ENCODE results near the gene TRIP12. TPM values are rescaled to one million over a fixed set of nuclear protein-coding genes. Genes with fewer than 3 reads are reported as not detected.
"Not testable (repeated sequence)": the region's sequence is repeated elsewhere in the genome, so short reads cannot be mapped to it uniquely, and the experiment has no call there.

The TRIP12 gene
- total RNA-seq, 2 experiments from 2014 or later, result 226 to 253 TPM

DNA sequence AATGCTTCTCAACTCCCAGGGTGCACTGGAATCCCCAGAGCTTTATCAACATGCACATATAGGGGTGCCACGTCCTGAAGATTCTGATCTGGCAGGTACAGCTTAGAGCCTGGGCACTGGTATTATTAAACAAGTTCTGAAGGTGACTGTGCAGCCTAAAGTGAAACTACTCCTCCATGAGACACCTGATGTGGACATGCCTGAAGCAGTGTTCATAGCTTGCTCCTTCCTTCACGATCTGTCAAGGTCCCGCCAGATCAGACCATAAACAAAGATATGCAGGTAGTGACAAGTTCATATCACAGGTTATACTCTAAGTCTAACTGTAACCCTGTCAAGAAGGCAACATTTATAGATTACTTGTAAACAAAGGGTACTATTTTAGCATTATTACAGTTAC is 142.2 kb downstream of the TRIP12 start:
- H3K9me3 Mint-ChIP-seq, result no peaks in the 10 kb centered on the region

GRCh38 chr2:229777716-229778115 is 144.1 kb downstream of the TRIP12 start:
- intact Hi-C loops (cut with micrococcal nuclease), result no loop called here
- POLR2A ChIA-PET, result no interaction called here
- CTCF ChIA-PET, result no interaction called here
- H3K4me3 Mint-ChIP-seq, result no peak overlapping the region
- H3K27me3 Mint-ChIP-seq, result no peaks in the 10 kb centered on the region
- no peak overlapping the region for H3K27ac Mint-ChIP-seq
- peaks cover 42% of the 10 kb centered on the region for H3K36me3 Mint-ChIP-seq
- H3K4me1 Mint-ChIP-seq (ENCODE audit: low read depth), result peaks cover 19% of the 10 kb centered on the region
- no peaks in the 10 kb centered on the region for H3K9me3 Mint-ChIP-seq
- DNase-seq, result no peak

More for the DNA sequence above, 142.2 kb downstream of the TRIP12 start:
- no peak overlapping the region for H3K4me3 Mint-ChIP-seq
- H3K36me3 Mint-ChIP-seq, result peaks cover 31% of the 10 kb centered on the region
- ChIA-PET POLR2A (no interaction called here), CTCF (interaction anchor here (1.0 to 2.3 kb wide), 9 partner anchors 9 to 380 kb away, joined by 3 to 9 read pairs (median 4); no protein-coding TSS in a partner anchor)
- H3K27ac Mint-ChIP-seq, result no peak overlapping the region
- H3K4me1 Mint-ChIP-seq (ENCODE audit: low read depth), result peaks cover 26% of the 10 kb centered on the region
- intact Hi-C loops (cut with micrococcal nuclease), result loop anchor here (2.0 to 5.0 kb wide), 4 partner anchors 131 to 379 kb away; partner anchors contain the start of gene SLC16A14
- no peak for DNase-seq
- H3K27me3 Mint-ChIP-seq, result no peaks in the 10 kb centered on the region

DNA sequence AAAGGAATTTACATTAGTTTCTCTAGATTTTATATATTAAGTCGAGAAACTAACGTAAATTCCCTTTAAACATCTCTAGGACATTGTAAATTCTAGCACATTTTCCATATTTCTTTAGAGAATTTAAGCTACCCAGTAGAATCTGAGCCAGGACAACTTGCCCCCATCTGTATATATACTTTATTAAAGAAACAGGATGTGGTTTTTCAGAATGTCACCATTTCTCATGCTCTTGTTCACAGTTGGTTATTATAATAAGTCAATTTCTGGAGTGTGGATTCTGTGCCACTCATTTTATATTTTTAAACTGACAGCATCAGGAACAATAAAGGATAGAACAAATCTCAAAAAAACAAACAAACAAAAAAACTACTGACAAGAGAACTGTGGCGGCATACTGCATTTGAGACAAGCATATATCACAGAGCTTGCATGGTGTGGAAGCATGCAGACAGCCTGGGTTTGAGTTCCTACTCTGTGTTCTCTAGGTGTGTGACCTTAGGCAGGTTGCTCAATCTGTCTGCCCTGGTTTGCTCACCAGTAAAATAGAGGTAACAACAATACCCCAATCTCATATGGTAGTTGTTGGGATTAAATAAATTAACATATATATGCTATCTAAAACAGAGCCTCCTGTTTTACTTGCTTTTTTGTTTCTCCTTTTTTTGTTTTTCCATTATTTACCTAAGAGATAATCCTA is 146.0 kb downstream of the TRIP12 start:
- CTCF ChIA-PET, result no interaction called here
- no peak for DNase-seq

GRCh38 chr2:229774237-229774636 is 147.6 kb downstream of the TRIP12 start:
- intact Hi-C loops (cut with micrococcal nuclease), result no loop called here
- ChIA-PET CTCF (interaction anchor here (0.6 kb wide), 1 partner anchor 27 kb away, joined by 3 read pairs; no protein-coding TSS in a partner anchor), POLR2A (no interaction called here)
- DNase-seq, result no peak
- H3K4me1 Mint-ChIP-seq (ENCODE audit: low read depth), result peaks cover 12% of the 10 kb centered on the region
- peaks cover 50% of the 10 kb centered on the region for H3K36me3 Mint-ChIP-seq
- H3K4me3 Mint-ChIP-seq, result no peak overlapping the region
- H3K27ac Mint-ChIP-seq, result no peak overlapping the region
- no peaks in the 10 kb centered on the region for H3K27me3 Mint-ChIP-seq
- no peaks in the 10 kb centered on the region for H3K9me3 Mint-ChIP-seq

More for the DNA sequence above, 146.0 kb downstream of the TRIP12 start:
- H3K27me3 Mint-ChIP-seq, result no peaks in the 10 kb centered on the region
- H3K36me3 Mint-ChIP-seq, result peaks cover 55% of the 10 kb centered on the region
- intact Hi-C loops (cut with micrococcal nuclease), result no loop called here
- peaks cover 16% of the 10 kb centered on the region for H3K4me1 Mint-ChIP-seq (ENCODE audit: low read depth)
- POLR2A ChIA-PET, result no interaction called here
- H3K9me3 Mint-ChIP-seq, result no peaks in the 10 kb centered on the region
- no peak overlapping the region for H3K4me3 Mint-ChIP-seq
- H3K27ac Mint-ChIP-seq, result peak overlapping the region; percentile 8

- no peak for DNase-seq
- Mint-ChIP-seq H3K27ac (no peak overlapping the region), H3K4me3 (no peak overlapping the region), H3K9me3 (no peaks in the 10 kb centered on the region), H3K4me1 (ENCODE audit: low read depth) (no peaks in the 10 kb centered on the region), H3K36me3 (peaks cover 49% of the 10 kb centered on the region), H3K27me3 (no peaks in the 10 kb centered on the region)
- ChIA-PET CTCF (no interaction called here), POLR2A (no interaction called here)
- intact Hi-C loops (cut with micrococcal nuclease), result no loop called here
Measured at GRCh38 chr2:229768235-229768634, 153.6 kb downstream of the TRIP12 start.

DNA sequence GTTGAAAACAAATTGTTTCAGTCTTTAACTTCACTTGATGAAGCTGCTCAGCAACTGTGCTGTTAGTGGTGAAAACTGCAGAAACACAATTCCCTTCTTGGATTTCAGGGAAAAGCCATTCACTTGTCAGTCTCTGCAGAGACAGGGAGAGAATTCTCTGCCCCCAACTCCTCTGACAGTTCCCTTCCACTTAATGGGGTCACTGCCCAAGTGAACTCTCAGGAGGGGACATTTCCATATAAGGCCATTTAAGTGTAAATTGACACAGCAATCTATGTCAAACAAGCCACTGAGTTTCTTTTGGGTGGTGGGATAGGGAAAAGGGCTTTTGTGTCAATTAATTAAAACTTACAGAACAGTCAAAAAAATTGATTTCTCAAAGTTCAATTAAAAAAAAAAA is 156.1 kb downstream of the TRIP12 start:
- H3K27me3 Mint-ChIP-seq, result no peaks in the 10 kb centered on the region
- DNase-seq, result no peak
- no peak overlapping the region for H3K4me3 Mint-ChIP-seq
- H3K36me3 Mint-ChIP-seq, result peaks cover 39% of the 10 kb centered on the region
- H3K4me1 Mint-ChIP-seq (ENCODE audit: low read depth), result no peaks in the 10 kb centered on the region
- no peaks in the 10 kb centered on the region for H3K9me3 Mint-ChIP-seq
- intact Hi-C loops (cut with micrococcal nuclease), result no loop called here
- H3K27ac Mint-ChIP-seq, result no peak overlapping the region
- ChIA-PET CTCF (no interaction called here), POLR2A (no interaction called here)

- no peaks in the 10 kb centered on the region for H3K27me3 Mint-ChIP-seq
- no peak overlapping the region for H3K4me3 Mint-ChIP-seq
- CTCF ChIA-PET, result no interaction called here
Measured at GRCh38 chr2:229761663-229762062, 160.1 kb downstream of the TRIP12 start.

DNA sequence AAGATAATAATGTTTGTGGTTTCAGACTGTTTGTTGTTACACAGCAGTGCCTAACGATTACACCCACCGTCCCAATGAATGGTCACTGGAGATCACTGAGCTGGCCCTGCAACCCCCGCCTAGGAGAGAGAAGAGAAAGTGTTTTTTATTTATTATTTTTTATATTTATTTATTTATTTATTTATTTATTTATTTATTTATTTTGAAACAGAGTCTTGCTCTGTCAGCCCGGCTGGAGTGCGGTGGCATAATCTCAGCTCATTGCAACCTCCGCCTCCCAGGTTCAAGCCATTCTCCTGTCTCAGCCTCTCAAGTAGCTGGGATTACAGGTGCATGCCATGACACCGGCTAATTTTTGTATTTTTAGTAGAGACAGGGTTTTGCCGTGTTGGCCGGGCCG is 164.3 kb downstream of the TRIP12 start:
- H3K36me3 Mint-ChIP-seq; H3K4me1 Mint-ChIP-seq (ENCODE audit: low read depth); CTCF ChIA-PET: not testable (repeated sequence)

More at GRCh38 chr2:229761663-229762062, 160.1 kb downstream of the TRIP12 start:
- no peak for DNase-seq
- intact Hi-C loops (cut with micrococcal nuclease), result no loop called here
- H3K36me3 Mint-ChIP-seq, result peaks cover 21% of the 10 kb centered on the region
- no peaks in the 10 kb centered on the region for H3K9me3 Mint-ChIP-seq
- POLR2A ChIA-PET, result interaction anchor here (0.5 kb wide), 1 partner anchor 61 kb away, joined by 3 read pairs; no protein-coding TSS in a partner anchor
- no peak overlapping the region for H3K27ac Mint-ChIP-seq
- no peaks in the 10 kb centered on the region for H3K4me1 Mint-ChIP-seq (ENCODE audit: low read depth)

DNA sequence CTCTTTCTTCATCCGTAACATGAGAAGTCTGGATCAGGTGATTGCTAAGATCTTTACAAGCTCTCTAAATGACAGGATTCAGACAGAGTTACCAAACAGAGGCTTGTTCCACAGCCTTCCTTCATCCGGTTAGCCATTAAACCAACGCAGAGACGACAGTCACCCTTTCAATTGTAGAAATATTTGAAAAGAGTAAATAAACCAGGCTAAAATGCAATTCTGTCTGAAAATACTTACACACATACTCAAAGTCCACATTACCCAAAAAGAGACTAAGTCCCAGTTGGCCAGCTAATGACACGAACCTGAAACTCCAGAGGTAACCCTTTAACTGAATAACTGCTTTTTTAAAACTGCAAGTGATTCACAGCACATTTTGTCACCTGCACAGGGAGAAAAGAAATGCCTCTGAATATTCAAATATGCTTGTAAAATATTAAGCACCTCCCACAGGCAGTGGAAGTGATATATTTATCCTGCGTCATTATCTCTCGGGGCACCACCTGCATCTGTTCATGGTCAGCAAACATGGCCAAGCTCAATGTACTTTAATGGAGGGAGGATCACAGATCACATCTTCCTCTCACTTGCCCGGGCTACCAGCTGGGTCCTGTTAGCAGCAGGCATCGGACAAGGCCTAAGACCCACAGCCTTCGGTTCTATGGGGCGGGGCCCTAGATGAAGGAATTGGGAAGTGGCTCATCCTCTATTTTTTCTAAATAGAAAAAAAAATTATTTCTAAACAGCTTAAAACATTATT is 168.7 kb downstream of the TRIP12 start:
- DNase-seq, result no peak
- Mint-ChIP-seq H3K36me3 (no peaks in the 10 kb centered on the region), H3K27ac (no peak overlapping the region), H3K9me3 (no peaks in the 10 kb centered on the region), H3K4me1 (ENCODE audit: low read depth) (no peaks in the 10 kb centered on the region), H3K4me3 (no peak overlapping the region), H3K27me3 (no peaks in the 10 kb centered on the region)
- ChIA-PET CTCF (no interaction called here), POLR2A (no interaction called here)
- intact Hi-C loops (cut with micrococcal nuclease), result no loop called here

More for the DNA sequence above, 164.3 kb downstream of the TRIP12 start:
- H3K4me3 Mint-ChIP-seq; H3K27me3 Mint-ChIP-seq; POLR2A ChIA-PET; intact Hi-C loops (cut with micrococcal nuclease); DNase-seq; H3K9me3 Mint-ChIP-seq; H3K27ac Mint-ChIP-seq: not testable (repeated sequence)

DNA sequence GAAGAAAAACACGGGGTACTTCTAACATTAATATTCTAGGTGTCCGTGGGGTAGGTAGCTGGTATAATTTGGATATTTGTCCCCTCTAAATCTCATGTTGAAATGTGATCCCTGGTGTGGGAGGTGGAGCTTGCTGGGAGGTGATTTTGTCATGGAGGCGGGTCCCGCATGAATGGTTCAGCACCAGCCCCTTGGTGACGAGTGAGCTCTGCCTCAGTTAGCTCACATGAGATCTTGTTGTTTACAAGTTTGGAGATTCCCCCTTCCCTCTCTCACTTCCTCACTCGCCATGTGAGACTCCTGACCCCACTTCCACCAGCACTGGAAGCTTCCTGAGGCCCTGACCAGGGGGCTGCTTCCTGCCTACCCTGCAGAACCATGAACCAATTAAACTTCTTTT is 172.0 kb downstream of the TRIP12 start:
- Mint-ChIP-seq H3K27ac (no peak overlapping the region), H3K4me1 (ENCODE audit: low read depth) (no peaks in the 10 kb centered on the region), H3K36me3 (no peaks in the 10 kb centered on the region), H3K9me3 (no peaks in the 10 kb centered on the region), H3K4me3 (no peak overlapping the region), H3K27me3 (no peaks in the 10 kb centered on the region)
- no peak for DNase-seq
- intact Hi-C loops (cut with micrococcal nuclease), result no loop called here
- POLR2A ChIA-PET, result no interaction called here
- CTCF ChIA-PET, result no interaction called here

GRCh38 chr2:229748950-229749349 is 172.9 kb downstream of the TRIP12 start:
- H3K9me3 Mint-ChIP-seq, result no peaks in the 10 kb centered on the region
- no peaks in the 10 kb centered on the region for H3K4me1 Mint-ChIP-seq (ENCODE audit: low read depth)
- ChIA-PET CTCF (no interaction called here), POLR2A (no interaction called here)
- no peak overlapping the region for H3K27ac Mint-ChIP-seq
- no peak for DNase-seq
- no peaks in the 10 kb centered on the region for H3K27me3 Mint-ChIP-seq
- no peaks in the 10 kb centered on the region for H3K36me3 Mint-ChIP-seq
- intact Hi-C loops (cut with micrococcal nuclease), result no loop called here
- H3K4me3 Mint-ChIP-seq, result no peak overlapping the region

DNA sequence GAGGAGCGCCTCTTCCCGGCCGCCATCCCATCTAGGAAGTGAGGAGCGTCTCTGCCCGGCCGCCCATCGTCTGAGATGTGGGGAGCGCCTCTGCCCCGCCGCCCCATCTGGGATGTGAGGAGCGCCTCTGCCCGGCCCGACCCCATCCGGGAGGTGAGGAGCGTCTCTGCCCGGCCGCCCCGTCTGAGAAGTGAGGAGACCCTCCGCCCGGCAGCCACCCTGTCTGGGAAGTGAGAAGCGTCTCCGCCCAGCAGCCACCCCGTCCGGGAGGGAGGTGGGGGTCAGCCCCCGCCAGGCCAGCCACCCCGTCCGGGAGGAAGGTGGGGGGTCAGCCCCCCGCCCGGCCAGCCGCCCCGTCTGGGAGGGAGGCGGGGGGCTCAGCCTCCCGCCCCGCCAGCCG is 179.1 kb downstream of the TRIP12 start:
- DNase-seq; POLR2A ChIA-PET; H3K4me3 Mint-ChIP-seq; intact Hi-C loops (cut with micrococcal nuclease); H3K4me1 Mint-ChIP-seq (ENCODE audit: low read depth); CTCF ChIA-PET; H3K36me3 Mint-ChIP-seq; H3K27ac Mint-ChIP-seq; H3K27me3 Mint-ChIP-seq: not testable (repeated sequence)
- H3K9me3 Mint-ChIP-seq, result peaks cover 18% of the 10 kb centered on the region

DNA sequence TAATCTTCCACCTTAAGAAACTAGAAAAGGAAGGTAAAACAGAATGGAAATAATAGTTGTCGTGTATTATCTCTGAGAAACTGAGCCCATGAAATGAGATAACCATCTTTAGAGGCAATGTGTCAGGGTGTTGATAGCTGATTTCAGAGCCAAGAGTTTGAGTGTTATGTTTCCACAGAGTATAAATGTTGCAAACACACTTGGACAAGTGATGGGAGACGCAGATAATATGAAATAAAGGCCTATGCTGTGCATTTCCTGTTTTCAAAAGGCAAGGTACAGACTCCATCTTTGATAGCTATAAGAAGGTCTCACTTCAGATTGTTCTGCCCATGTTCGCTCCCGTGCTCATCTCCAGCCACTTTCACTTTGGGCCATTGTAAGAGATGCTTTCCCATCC is 181.5 kb downstream of the TRIP12 start:
- ChIA-PET CTCF (no interaction called here), POLR2A (no interaction called here)
- Mint-ChIP-seq H3K4me1 (ENCODE audit: low read depth) (no peaks in the 10 kb centered on the region), H3K27ac (no peak overlapping the region), H3K36me3 (peaks cover 6% of the 10 kb centered on the region), H3K9me3 (peaks cover 28% of the 10 kb centered on the region), H3K27me3 (no peaks in the 10 kb centered on the region), H3K4me3 (no peak overlapping the region)
- intact Hi-C loops (cut with micrococcal nuclease), result no loop called here
- DNase-seq, result no peak
